ENCODE data around the gene KPNA1. TPM values are rescaled to one million over a fixed set of nuclear protein-coding genes. Genes with fewer than 3 reads are reported as not detected.

The KPNA1 gene
- polyA plus RNA-seq, 1 experiment = 27.8 TPM

- Histone ChIP-seq H3K36me3 (ENCODE audit: control insufficient read depth, insufficient read depth, low read length) (no peaks in the 10 kb centered on the region; the same call in 1 of the 2 replicates), H3K4me3 (ENCODE audit: low read depth, low read length) (no peak overlapping the region), H3K27me3 (ENCODE audit: control insufficient read depth, insufficient read depth, low read length) (no peaks in the 10 kb centered on the region)
- ChIA-PET CTCF (no interaction called here), POLR2A (no interaction called here)
- no peak for TF ChIP-seq CTCF (IDR thresholded peaks at IDR 0.05; ENCODE audit: insufficient read depth, low read depth, low read length)
- DNase-seq (ENCODE audit: low read depth) = no peak
These were observed 104.1 kb downstream of the KPNA1 start for GRCh38 chr3:122410639-122411038.

- Histone ChIP-seq H3K27me3 (ENCODE audit: control insufficient read depth, insufficient read depth, low read length) (no peaks in the 10 kb centered on the region), H3K36me3 (ENCODE audit: control insufficient read depth, insufficient read depth, low read length) (no peaks in the 10 kb centered on the region; the same call in 1 of the 2 replicates), H3K4me3 (ENCODE audit: low read depth, low read length) (no peak overlapping the region)
- DNase-seq (ENCODE audit: low read depth) = no peak
- ChIA-PET POLR2A (no interaction called here), CTCF (no interaction called here)
- no peak for TF ChIP-seq CTCF (IDR thresholded peaks at IDR 0.05; ENCODE audit: insufficient read depth, low read depth, low read length)
These were observed 104.6 kb downstream of the KPNA1 start for GRCh38 chr3:122410111-122410510.

- Histone ChIP-seq H3K27me3 (ENCODE audit: control insufficient read depth, insufficient read depth, low read length) (no peaks in the 10 kb centered on the region), H3K36me3 (ENCODE audit: control insufficient read depth, insufficient read depth, low read length) (peaks cover 1% of the 10 kb centered on the region; the same call in 1 of the 2 replicates), H3K4me3 (ENCODE audit: low read depth, low read length) (no peak overlapping the region)
- no peak for TF ChIP-seq CTCF (IDR thresholded peaks at IDR 0.05; ENCODE audit: insufficient read depth, low read depth, low read length)
- no peak for DNase-seq (ENCODE audit: low read depth)
- POLR2A ChIA-PET = no interaction called here
- CTCF ChIA-PET = interaction anchor here (0.6 to 1.9 kb wide), 3 partner anchors 16 to 973 kb away, joined by 3 to 7 read pairs (median 3); no protein-coding TSS in a partner anchor
These were observed 105.3 kb downstream of the KPNA1 start for GRCh38 chr3:122409446-122409845.

GRCh38 chr3:122407946-122408345 lies 106.8 kb downstream of the KPNA1 start:
- CTCF ChIA-PET = interaction anchor here (0.7 to 1.9 kb wide), 3 partner anchors 15 to 271 kb away, joined by 3 to 7 read pairs (median 3); no protein-coding TSS in a partner anchor
- no peak for DNase-seq (ENCODE audit: low read depth)
- no peak for TF ChIP-seq CTCF (IDR thresholded peaks at IDR 0.05; ENCODE audit: insufficient read depth, low read depth, low read length)
- POLR2A ChIA-PET = no interaction called here
- no peak overlapping the region for H3K4me3 ChIP-seq (ENCODE audit: low read depth, low read length)
- H3K36me3 ChIP-seq (ENCODE audit: control insufficient read depth, insufficient read depth, low read length) = peaks cover 1% of the 10 kb centered on the region; the same call in 1 of the 2 replicates
- H3K27me3 ChIP-seq (ENCODE audit: control insufficient read depth, insufficient read depth, low read length) = no peaks in the 10 kb centered on the region

GRCh38 chr3:122406198-122406597 lies 108.5 kb downstream of the KPNA1 start:
- H3K36me3 ChIP-seq (ENCODE audit: control insufficient read depth, insufficient read depth, low read length) = 0 out of 2 replicates have a peak, but pooled peaks cover 1% of the 10 kb centered on the region
- CTCF ChIA-PET = interaction anchor here (1.7 to 1.8 kb wide), 2 partner anchors 9 to 13 kb away, joined by 5 to 10 read pairs; no protein-coding TSS in a partner anchor
- TF ChIP-seq CTCF (IDR thresholded peaks at IDR 0.05; ENCODE audit: insufficient read depth, low read depth, low read length) = no peak
- H3K27me3 ChIP-seq (ENCODE audit: control insufficient read depth, insufficient read depth, low read length) = no peaks in the 10 kb centered on the region
- POLR2A ChIA-PET = no interaction called here
- DNase-seq (ENCODE audit: low read depth) = no peak
- no peak overlapping the region for H3K4me3 ChIP-seq (ENCODE audit: low read depth, low read length)
